GM21619 (cell line): ENCODE measurements around the gene ORAI2.
"Not testable (repeated sequence)": the region's sequence is repeated elsewhere in the genome, so short reads cannot be mapped to it uniquely, and the experiment has no call there.

Experiments
- ATAC-seq: cut with Tn5 transposase; IDR thresholded peaks from one replicate; pipeline ENCODE4 v1.9.1; 2021; ENCODE audit not compliant: unreplicated experiment

ORAI2 gene

GRCh38 chr7:102468478-102469350 is 35.3 kb downstream of the ORAI2 start:
- no peak for ATAC-seq

DNA sequence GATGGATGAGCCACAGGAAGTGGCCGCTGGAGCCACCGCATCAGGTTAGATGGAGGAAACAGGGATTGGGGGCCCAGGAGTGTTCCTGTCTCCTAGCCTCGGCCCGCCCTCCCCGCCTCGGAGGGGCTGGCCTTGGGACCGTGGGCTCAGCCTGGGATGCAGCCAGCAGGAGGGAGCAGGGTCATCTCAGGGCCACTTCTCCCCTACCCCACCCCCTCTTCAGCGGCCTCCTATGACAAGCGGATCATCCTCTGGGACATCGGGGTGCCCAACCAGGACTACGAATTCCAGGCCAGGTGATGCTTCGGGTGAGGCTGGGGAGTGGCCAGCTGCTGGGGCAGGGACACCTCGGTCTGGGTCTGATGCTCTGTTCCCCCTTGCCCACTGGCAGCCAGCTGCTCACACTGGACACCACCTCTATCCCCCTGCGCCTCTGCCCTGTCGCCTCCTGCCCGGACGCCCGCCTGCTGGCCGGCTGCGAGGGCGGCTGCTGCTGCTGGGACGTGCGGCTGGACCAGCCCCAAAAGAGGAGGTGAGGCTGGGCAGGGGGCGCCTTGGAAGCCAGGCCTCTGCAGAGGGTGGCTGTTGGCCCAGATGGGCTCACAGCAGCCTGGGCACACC is 36.1 kb downstream of the ORAI2 start:
- no peak for ATAC-seq

DNA sequence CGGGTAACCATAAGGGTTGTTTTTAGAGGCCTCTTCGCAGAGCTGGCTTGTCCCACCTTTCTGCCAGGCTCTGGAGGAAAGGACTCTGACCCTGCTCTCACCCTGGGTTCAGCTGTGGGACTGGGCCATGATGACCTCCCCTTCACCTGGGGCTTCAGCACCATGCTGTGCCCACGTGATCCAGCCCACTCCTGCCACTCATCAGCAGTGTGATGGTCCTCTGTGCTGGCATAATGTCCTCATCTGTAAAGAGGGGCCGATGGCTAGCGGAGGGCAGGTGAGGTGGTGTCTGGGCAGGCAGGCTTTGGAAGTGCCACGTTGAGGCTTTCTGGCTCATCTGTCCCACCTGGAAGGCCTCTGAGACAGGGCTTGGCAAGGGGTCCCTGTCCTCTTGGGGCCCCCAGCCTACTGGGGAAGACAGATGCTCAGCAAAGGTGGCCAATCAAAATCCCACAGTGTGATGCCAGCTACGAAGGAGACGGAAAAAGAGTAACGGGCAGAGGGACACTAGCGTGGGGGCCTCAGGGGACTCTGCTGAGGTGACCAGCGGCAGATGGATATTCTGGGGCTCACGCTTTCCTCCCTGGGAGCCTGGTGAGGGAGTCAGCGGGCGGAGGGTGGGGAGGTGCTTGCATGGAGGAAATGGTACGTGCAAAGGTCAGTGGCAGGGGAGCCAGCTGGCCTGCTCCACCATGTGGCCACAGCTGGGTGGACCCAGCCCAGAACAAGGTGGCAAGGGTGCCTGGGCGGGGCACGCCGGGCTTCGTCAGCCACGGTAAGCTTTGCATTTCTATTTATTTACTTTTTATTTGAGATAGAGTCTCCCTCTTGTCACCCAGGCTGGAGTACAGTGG is 36.8 kb downstream of the ORAI2 start:
- ATAC-seq, result no peak

- no peak for ATAC-seq
These were observed 38.4 kb downstream of the ORAI2 start for GRCh38 chr7:102471791-102472125.

DNA sequence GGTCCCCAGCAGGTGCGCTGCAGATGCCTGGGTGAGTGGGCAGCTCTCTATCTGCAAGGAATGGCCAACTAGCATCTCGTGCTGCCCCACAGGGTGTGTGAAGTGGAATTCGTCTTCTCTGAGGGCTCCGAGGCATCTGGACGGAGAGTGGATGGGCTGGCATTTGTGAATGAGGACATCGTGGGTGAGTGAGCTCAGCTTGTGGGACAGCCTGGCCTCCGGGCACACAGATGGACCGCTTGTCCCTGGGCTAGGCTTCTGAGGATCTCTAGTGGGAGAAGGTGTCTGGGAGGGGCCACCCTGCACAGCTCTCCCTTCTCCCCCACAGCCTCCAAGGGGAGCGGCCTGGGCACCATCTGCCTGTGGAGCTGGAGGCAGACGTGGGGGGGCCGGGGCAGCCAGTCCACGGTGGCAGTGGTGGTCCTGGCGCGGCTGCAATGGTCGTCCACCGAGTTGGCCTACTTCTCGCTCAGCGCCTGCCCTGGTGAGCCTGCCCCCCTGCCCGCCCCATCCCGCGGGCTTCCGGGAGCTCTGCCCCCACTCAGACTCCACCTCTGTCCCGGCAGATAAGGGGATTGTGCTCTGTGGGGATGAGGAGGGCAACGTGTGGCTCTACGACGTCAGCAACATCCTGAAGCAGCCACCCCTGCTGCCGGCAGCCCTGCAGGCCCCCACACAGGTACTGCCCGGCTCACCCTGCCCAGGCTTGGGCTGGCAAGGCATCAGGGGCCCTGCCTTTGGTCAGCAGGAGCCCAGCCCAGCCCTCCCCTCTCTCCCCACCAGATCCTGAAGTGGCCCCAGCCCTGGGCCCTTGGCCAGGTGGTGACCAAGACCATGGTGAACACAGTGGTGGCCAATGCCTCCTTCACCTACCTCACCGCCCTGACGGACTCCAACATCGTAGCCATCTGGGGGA is 39.0 kb downstream of the ORAI2 start:
- no peak for ATAC-seq

DNA sequence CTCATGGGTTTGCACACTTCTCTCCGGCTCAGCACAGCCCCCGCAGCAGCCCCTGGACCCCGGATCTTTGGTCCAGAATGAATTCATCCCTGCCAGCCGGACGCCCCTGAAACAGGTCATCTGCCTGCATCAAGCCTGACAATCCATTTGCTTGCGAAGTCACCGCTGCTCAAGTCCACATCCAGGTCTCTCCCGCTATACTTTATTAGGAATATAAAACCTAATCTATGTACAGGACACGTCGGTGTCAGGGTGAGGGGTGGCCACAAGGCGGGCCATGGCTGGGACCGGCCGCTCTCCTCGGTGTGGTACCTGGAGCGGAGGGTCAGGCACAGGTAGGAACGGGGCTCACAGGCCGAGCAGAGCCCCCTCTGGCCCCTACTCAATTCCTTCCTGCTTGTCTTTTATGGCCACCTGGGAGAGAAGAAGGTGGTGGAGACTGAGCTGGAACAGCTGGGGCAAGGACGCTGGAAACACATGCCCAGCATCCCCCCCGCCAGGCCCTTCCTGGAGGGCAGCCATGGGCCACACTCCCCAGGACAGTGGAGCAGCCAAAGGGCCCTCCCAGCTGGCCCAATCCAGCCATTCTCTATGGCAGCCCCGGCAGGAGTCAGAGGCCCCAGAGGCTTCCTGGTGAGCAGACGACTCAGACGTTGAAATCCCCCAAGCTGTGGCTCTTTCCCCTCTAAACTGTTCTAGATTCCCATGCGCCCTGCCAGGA is 40.1 kb downstream of the ORAI2 start:
- no peak for ATAC-seq

DNA sequence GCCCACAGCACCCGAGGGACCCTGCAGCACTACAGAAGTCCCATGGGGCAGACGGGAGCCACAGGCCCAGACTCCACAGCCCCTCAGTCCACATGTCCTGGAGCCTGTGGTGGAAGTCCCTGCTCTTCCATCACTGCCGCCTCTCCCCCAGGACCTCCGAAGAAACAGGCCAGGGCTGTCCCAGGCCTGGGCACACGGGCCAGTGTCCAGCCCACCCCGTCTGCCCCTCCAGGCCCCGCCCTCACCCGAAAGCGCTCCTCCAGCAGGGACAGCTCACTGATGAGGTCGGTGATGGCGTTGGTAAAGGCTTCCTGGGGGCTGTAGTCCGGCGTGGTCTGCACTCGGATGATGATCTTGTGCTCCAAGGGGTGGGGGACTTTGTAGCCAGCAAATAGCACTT is 40.7 kb downstream of the ORAI2 start:
- not testable (repeated sequence) for ATAC-seq

DNA sequence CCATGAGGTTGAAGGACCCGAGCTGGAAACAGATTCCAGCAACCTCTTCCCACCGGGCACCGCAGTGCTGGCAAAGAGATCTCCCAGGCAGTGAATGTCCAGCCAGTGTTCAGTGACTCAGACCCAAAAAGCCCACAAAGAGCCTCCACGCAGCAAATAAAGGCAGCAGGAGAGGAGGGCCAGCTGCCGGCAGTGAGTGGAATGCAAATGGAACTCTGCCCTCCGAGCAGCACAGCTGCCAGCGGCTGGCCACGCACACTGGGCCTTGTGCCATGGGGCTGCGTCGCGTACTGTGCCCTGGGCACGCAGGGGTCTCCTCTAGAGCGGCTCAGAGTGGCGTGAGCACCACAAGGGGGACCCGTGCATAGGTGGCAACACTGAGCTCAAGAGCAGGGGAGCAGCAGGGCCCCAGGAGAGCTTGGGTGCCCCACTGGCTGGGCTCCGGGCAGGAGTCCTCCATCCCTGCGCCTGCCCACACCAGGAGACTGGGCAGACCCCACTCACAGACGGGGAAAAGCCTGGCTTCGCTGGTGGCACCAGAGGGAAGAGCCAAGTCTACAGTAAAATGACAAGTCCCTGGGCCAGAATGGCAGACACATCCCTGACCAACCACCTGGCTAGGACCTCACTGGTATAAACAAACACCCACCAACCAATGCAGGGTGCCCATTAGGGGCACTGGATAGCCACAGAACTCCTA is 41.5 kb downstream of the ORAI2 start:
- ATAC-seq, result not testable (repeated sequence)

- ATAC-seq, result peak; percentile 75
These were observed 45.2 kb downstream of the ORAI2 start, which contains the start of gene POLR2J for GRCh38 chr7:102478314-102479208. POLR2J (minus strand) TSS chr7:102478922; CDS start chr7:102478860, 62 bp downstream.

- peak; percentile 36 for ATAC-seq
These were observed 45.8 kb downstream of the ORAI2 start for GRCh38 chr7:102479209-102479584.

DNA sequence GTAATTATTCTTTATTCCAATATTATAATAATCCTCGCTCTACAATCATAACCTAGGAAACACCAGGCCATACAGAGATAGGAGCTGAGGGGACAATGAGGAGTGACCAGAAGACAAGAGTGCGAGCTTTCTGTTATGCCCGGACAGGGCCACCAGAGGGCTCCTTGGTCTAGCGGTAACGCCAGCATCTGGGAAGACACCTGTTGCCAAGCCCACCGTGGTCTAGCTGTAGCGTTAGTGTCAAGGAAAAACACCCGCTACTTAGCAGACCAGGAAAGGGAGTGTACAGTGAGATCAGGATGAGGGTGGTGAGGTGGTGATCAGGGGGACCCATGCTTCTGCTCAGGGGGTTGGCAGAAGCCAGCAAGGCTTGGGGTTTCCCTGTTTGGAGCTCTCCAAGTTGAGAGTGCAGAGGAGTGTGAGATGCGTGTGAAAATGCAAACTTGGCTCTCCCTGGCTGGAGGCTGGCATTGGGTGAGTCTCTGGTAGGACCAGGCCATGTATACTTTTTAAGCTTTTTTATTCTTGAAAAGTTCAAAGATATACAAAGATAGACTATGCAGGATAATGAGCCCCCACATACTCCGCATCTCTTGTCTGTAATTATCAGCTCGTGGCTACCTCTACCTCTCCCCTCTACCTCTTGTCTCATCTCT is 46.7 kb downstream of the ORAI2 start:
- ATAC-seq, result not testable (repeated sequence)

- not testable (repeated sequence) for ATAC-seq
These were observed 48.6 kb downstream of the ORAI2 start for GRCh38 chr7:102481962-102482361.

GRCh38 chr7:102484317-102484716 is 50.9 kb downstream of the ORAI2 start:
- ATAC-seq, result not testable (repeated sequence)

DNA sequence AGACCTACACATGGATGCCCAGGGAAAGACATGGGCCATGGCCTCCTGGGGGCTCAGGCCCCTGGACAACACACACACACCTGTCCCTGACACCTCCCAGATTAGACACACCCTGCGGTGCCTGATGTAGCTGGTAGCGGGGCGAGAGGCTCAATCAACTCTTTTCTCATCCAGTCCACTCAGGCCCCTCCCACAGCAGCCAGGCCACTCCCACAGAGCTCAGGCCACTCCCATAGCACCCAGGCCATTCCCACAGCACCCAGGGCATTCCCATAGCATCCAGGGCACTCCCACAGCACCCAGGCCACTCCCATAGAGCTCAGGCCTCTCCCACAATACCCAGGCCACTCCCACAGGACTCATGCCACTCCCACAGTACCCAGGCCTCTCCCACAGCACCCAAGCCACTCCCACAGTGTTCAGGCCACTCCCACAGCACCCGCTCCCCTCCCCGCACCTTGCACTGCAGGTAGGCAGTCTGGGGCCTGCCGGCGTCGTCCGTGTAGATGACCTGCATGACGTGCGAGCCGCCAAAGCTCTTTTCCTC is 57.2 kb downstream of the ORAI2 start:
- not testable (repeated sequence) for ATAC-seq

DNA sequence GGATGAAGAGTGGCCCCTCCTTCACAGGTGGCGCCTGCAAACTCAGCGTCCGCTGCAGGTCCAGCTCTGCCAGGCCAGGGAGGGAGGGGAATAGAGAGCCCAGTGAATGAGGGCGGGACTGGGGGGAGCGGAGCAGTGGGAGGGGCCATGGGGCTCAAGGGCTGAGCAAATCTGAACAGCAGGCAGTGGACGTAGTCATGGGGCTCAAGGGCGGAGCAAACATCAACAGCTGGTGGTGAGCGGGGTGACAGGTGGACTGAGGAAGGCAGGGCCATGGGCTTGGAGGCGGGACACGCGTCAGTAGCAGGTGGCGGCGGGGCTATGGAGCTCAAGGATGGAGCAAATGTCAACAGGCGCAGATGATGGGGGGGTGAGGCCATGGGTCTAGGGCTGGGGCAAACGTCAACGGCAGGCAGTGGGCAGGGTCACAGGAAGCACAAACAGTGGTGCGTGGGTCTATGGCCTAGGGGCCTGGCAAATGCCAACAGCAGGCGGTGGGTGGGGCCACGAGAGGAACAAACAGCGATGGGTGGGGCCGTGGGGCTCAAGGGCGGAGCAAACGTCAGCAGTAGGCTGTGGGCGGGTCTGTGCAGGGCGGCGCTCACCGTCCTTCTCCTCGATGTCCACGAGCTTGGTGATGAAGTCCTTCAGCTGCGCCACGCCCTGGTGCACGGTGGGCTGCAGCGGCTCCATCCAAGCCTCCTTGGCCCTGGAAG is 60.0 kb downstream of the ORAI2 start:
- ATAC-seq, result peak; percentile 63

DNA sequence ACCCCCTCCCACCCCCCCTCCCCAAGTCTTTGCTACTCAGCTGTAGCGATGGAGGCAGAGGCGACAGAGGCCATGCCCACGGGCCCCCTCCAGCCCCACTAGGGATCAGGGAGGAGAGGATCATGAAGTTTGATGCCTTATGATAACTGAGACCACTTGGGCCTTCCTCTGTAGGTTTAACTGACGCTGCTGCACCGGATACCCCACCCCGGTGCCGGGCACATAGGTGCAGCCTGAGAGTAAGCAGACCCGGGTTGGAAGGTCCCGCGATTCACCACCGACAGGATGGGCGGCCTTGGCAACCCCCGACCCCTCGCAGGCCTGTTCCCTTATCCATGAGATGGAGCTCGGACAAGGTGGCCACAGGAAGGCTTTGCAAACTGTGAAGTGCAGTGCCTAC is 60.7 kb downstream of the ORAI2 start:
- peak; percentile 19 for ATAC-seq
